SK-N-SH (cell line): ENCODE results near the gene CYP26A1. TPM values are rescaled to one million over a fixed set of nuclear protein-coding genes. Genes with fewer than 3 reads are reported as not detected.

ENCODE experiments used
- CTCF ChIA-PET: fragments of 300-600, 350-600 bp; formaldehyde crosslinking; extraction: SDS; loops from one replicate; lab custom pipeline; 2021; lab: Yijun Ruan, JAX
- POLR2A ChIA-PET: fragments of 350-600 bp; sonication (Branson Sonifier 250); formaldehyde crosslinking; extraction: SDS; loops from one replicate; lab custom pipeline; 2020; ENCODE audit warnings: antibody characterized with exemption, inconsistent platforms; lab: Yijun Ruan, JAX
- DNase-seq: peaks from one replicate; pipeline ENCODE4 v3.0.0; 2012
- H2AFZ ChIP-seq: fragments of 200-600 bp; sonication (generic); 2 replicates; pipeline ENCODE4 v1.8.1; 2016; ENCODE audit warnings: antibody characterized with exemption, mild to moderate bottlenecking, low read depth
- H3F3A ChIP-seq: fragments of 200-600 bp; sonication (generic); replicated peaks from 2 replicates; pipeline ENCODE3; 2016; ENCODE audit warnings: antibody characterized with exemption, mild to moderate bottlenecking; ENCODE audit not compliant: insufficient read depth
- H3K27ac ChIP-seq, 2 experiments: fragments of 200-500 bp in 1 of 2; fragments of 200-600 bp in 1 of 2; sonication (Bioruptor generic) in 1 of 2; sonication (generic), shearing (Covaris generic) in 1 of 2; 2 replicates each; pipeline versions ENCODE4 v1.5.1 to v1.6.1; 2014 to 2016; ENCODE audit warnings: low read depth in 2 of 2, inconsistent platforms in 1 of 2, low read length in 1 of 2, mild to moderate bottlenecking in 1 of 2, mixed read lengths in 1 of 2
- H3K27me3 ChIP-seq: fragments of 200-600 bp; sonication (generic), shearing (Covaris generic); 2 replicates; pipeline ENCODE4 v1.6.1; 2016; ENCODE audit warnings: mixed run types; ENCODE audit not compliant: insufficient read depth
- H3K36me3 ChIP-seq, 2 experiments: fragments of 200-500 bp in 1 of 2; fragments of 200-600 bp in 1 of 2; sonication (Bioruptor generic) in 1 of 2; sonication (generic) in 1 of 2; replicated peaks in 1 of 2; 2 replicates each; pipeline versions ENCODE3 to v1.5.1; 2014 to 2016; ENCODE audit warnings: low read length in 1 of 2, mild to moderate bottlenecking in 1 of 2; ENCODE audit not compliant: insufficient read depth in 2 of 2, control insufficient read depth in 1 of 2
- H3K4me1 ChIP-seq, 2 experiments: fragments of 200-500 bp in 1 of 2; fragments of 200-600 bp in 1 of 2; sonication (Bioruptor generic) in 1 of 2; sonication (generic), shearing (Covaris generic) in 1 of 2; 2 replicates each; pipeline versions ENCODE4 v1.5.1 to v1.6.1; 2014 to 2016; ENCODE audit warnings: low read depth in 1 of 2, low read length in 1 of 2, mixed run types in 1 of 2; ENCODE audit not compliant: insufficient read depth in 2 of 2, control insufficient read depth in 1 of 2
- H3K4me2 ChIP-seq: fragments of 200-600 bp; sonication (generic), shearing (Covaris generic); 2 replicates; pipeline ENCODE4 v1.6.1; 2017; ENCODE audit warnings: mixed run types
- H3K4me3 ChIP-seq, 2 experiments: fragments of 200-500 bp in 1 of 2; fragments of 200-600 bp in 1 of 2; sonication (Bioruptor generic) in 1 of 2; sonication (generic), shearing (Covaris generic) in 1 of 2; 2 replicates each; pipeline versions ENCODE4 v1.5.1 to v1.8.1; 2014 to 2016; ENCODE audit warnings: low read depth in 2 of 2, inconsistent platforms in 1 of 2, low read length in 1 of 2, mild to moderate bottlenecking in 1 of 2, mixed read lengths in 1 of 2, moderate library complexity in 1 of 2
- H3K79me2 ChIP-seq: fragments of 200-600 bp; sonication (generic); 2 replicates; pipeline ENCODE4 v1.8.1; 2017; ENCODE audit warnings: mild to moderate bottlenecking; ENCODE audit not compliant: insufficient read depth
- H3K9ac ChIP-seq: fragments of 200-600 bp; sonication (generic); 2 replicates; pipeline ENCODE4 v1.6.1; 2017; ENCODE audit warnings: mixed run types
- H3K9me2 ChIP-seq: fragments of 200-600 bp; sonication (generic); 2 replicates; pipeline ENCODE4 v1.6.1; 2017; ENCODE audit warnings: mixed run types
- H3K9me3 ChIP-seq: fragments of 200-600 bp; sonication (generic); 2 replicates; pipeline ENCODE4 v1.6.1; 2017; ENCODE audit warnings: mixed run types, mild to moderate bottlenecking, moderate library complexity
- H4K20me1 ChIP-seq: fragments of 200-600 bp; sonication (generic); 2 replicates; pipeline ENCODE4 v1.6.1; 2017; ENCODE audit warnings: mild to moderate bottlenecking, mixed run types; ENCODE audit not compliant: insufficient read depth
- CHD2 ChIP-seq: fragments of 150-350 bp; IDR thresholded peaks from 2 replicates; pipeline ENCODE4 v1.6.1; 2018; ENCODE audit warnings: low read length; ENCODE audit not compliant: partially characterized antibody
- FOSL2 ChIP-seq: IDR thresholded peaks from 2 replicates; pipeline ENCODE4 v1.4.0; 2012; ENCODE audit warnings: low read depth, mild to moderate bottlenecking, moderate library complexity, borderline replicate concordance
- FOXJ3 ChIP-seq: sonication (generic); formaldehyde crosslinking; IDR thresholded peaks from 2 replicates; pipeline ENCODE4 v1.5.1; 2020; ENCODE audit warnings: mild to moderate bottlenecking, missing genetic modification reagents
- FOXM1 ChIP-seq: IDR thresholded peaks from 2 replicates; pipeline ENCODE4 v1.4.0; 2012; ENCODE audit warnings: low read depth, mild to moderate bottlenecking
- GABPA ChIP-seq: IDR thresholded peaks from 2 replicates; pipeline ENCODE4 v1.4.0; 2012; ENCODE audit warnings: low read depth, mild to moderate bottlenecking
- MEF2A ChIP-seq: IDR thresholded peaks from 2 replicates; pipeline ENCODE4 v1.4.0; 2012; ENCODE audit warnings: low read depth, borderline replicate concordance
- POLR2AphosphoS5 ChIP-seq: IDR thresholded peaks from 2 replicates; pipeline ENCODE4 v1.6.1; 2012; ENCODE audit warnings: low read depth, low read length
- RCOR1 ChIP-seq: fragments of 150-350 bp; IDR thresholded peaks from 2 replicates; pipeline ENCODE4 v1.6.1; 2017; ENCODE audit warnings: antibody characterized with exemption, low read length
- REST ChIP-seq: IDR thresholded peaks from 2 replicates; pipeline ENCODE4 v1.6.1; 2012; ENCODE audit warnings: mild to moderate bottlenecking, low read depth, low read length, moderate library complexity
- RXRA ChIP-seq: IDR thresholded peaks from 2 replicates; pipeline ENCODE4 v1.4.0; 2012; ENCODE audit warnings: low read depth, mild to moderate bottlenecking, borderline replicate concordance
- SIN3A ChIP-seq: IDR thresholded peaks from 2 replicates; pipeline ENCODE4 v1.6.1; 2012; ENCODE audit warnings: low read depth, mild to moderate bottlenecking, low read length, moderate library complexity, borderline replicate concordance
- SMC3 ChIP-seq: IDR thresholded peaks from 2 replicates; pipeline ENCODE4 v1.6.1; 2012; ENCODE audit warnings: low read depth, low read length, improper control_type of control experiment
- TAF1 ChIP-seq: IDR thresholded peaks from 2 replicates; pipeline ENCODE4 v1.6.1; 2012; ENCODE audit warnings: low read depth, mild to moderate bottlenecking, low read length, moderate library complexity, borderline replicate concordance
- USF2 ChIP-seq: fragments of 150-350 bp; IDR thresholded peaks from 2 replicates; pipeline ENCODE4 v1.6.1; 2017; ENCODE audit warnings: antibody characterized with exemption, low read length, low read depth, borderline replicate concordance
- YY1 ChIP-seq: IDR thresholded peaks from 2 replicates; pipeline ENCODE4 v1.4.0; 2012; ENCODE audit warnings: low read depth, mild to moderate bottlenecking
- ZBTB33 ChIP-seq: IDR thresholded peaks from 2 replicates; pipeline ENCODE4 v1.4.0; 2012; ENCODE audit warnings: low read depth, borderline replicate concordance
- WGBS: methylation state at CpG from one replicate; pipeline ENCODE4 v1.1.6; 2017; ENCODE audit warnings: low lambda C conversion rate; 5-methylcytosine and 5-hydroxymethylcytosine counted together
- polyA plus RNA-seq, 3 experiments: library from polyadenylated mRNA; depleted of rRNA; stranded (reverse); fragments of >200 nt; gene quantifications; 2 replicates each; pipeline ENCODE4 v1.2.3, GENCODE V29; 2012

CYP26A1 gene
- polyA plus RNA-seq, 1 of the 3 experiments (the other 2 are of a cell fraction), result not detected

- TF ChIP-seq ZBTB33 (no peak), REST (no peak), YY1 (no peak), POLR2AphosphoS5 (no peak), FOSL2 (no peak), RXRA (no peak)
Observed at GRCh38 chr10:93098816-93099215, 25.1 kb downstream of the CYP26A1 start (continued).

GRCh38 chr10:93099670-93100069 is 26.0 kb downstream of the CYP26A1 start:
- H3K4me2 ChIP-seq, result no peak overlapping the region
- H3K9ac ChIP-seq, result no peak overlapping the region
- no peak overlapping the region for H3K27ac ChIP-seq
- H4K20me1 ChIP-seq, result no peaks in the 10 kb centered on the region
- H3F3A ChIP-seq, result no peaks in the 10 kb centered on the region
- H3K9me2 ChIP-seq, result no peaks in the 10 kb centered on the region
- no peak for DNase-seq
- H3K79me2 ChIP-seq, result no peaks in the 10 kb centered on the region
- ChIA-PET POLR2A (no interaction called here), CTCF (interaction anchor here (1.4 to 2.0 kb wide), 2 partner anchors 16 to 20 kb away, joined by 3 to 4 read pairs; no protein-coding TSS in a partner anchor)
- WGBS, result 58% methylated on average over 7 of the region's 7 CpGs
- no peak overlapping the region for H3K4me3 ChIP-seq
- no peaks in the 10 kb centered on the region for H3K27me3 ChIP-seq
- no peak overlapping the region for H2AFZ ChIP-seq
- H3K4me1 ChIP-seq, result no peaks in the 10 kb centered on the region
- H3K36me3 ChIP-seq, result no peaks in the 10 kb centered on the region
- no peaks in the 10 kb centered on the region for H3K9me3 ChIP-seq
- TF ChIP-seq RCOR1, result no peak
- no peak for TF ChIP-seq FOXM1
- no peak for TF ChIP-seq FOXJ3 (CRISPR knock-in tag)
- no peak for TF ChIP-seq POLR2AphosphoS5
- no peak for TF ChIP-seq SIN3A
- TF ChIP-seq ZBTB33, result no peak
- no peak for TF ChIP-seq SMC3
- no peak for TF ChIP-seq REST
- TF ChIP-seq FOSL2, result no peak
- TF ChIP-seq GABPA, result no peak
- no peak for TF ChIP-seq MEF2A
- TF ChIP-seq CHD2, result no peak
- TF ChIP-seq TAF1, result no peak
- TF ChIP-seq USF2, result no peak
